K562 treated with DMSO at 1 percent for 12 hours (cell line): ENCODE results near the gene MYO15A. TPM values are rescaled to one million over a fixed set of nuclear protein-coding genes. Genes with fewer than 3 reads are reported as not detected.

Source experiments
- total RNA-seq: library from RNA; unstranded; fragments of 300-600 nt; gene quantifications from 2 replicates; pipeline ENCODE4 v1.2.3, GENCODE V29; 2022; ENCODE audit not compliant: insufficient read depth

MYO15A gene, protein sequence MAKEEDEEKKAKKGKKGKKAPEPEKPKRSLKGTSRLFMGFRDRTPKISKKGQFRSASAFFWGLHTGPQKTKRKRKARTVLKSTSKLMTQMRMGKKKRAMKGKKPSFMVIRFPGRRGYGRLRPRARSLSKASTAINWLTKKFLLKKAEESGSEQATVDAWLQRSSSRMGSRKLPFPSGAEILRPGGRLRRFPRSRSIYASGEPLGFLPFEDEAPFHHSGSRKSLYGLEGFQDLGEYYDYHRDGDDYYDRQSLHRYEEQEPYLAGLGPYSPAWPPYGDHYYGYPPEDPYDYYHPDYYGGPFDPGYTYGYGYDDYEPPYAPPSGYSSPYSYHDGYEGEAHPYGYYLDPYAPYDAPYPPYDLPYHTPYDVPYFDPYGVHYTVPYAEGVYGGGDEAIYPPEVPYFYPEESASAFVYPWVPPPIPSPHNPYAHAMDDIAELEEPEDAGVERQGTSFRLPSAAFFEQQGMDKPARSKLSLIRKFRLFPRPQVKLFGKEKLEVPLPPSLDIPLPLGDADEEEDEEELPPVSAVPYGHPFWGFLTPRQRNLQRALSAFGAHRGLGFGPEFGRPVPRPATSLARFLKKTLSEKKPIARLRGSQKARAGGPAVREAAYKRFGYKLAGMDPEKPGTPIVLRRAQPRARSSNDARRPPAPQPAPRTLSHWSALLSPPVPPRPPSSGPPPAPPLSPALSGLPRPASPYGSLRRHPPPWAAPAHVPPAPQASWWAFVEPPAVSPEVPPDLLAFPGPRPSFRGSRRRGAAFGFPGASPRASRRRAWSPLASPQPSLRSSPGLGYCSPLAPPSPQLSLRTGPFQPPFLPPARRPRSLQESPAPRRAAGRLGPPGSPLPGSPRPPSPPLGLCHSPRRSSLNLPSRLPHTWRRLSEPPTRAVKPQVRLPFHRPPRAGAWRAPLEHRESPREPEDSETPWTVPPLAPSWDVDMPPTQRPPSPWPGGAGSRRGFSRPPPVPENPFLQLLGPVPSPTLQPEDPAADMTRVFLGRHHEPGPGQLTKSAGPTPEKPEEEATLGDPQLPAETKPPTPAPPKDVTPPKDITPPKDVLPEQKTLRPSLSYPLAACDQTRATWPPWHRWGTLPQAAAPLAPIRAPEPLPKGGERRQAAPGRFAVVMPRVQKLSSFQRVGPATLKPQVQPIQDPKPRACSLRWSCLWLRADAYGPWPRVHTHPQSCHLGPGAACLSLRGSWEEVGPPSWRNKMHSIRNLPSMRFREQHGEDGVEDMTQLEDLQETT (N-terminal part only)
- not detected in 2 replicates for total RNA-seq

DNA sequence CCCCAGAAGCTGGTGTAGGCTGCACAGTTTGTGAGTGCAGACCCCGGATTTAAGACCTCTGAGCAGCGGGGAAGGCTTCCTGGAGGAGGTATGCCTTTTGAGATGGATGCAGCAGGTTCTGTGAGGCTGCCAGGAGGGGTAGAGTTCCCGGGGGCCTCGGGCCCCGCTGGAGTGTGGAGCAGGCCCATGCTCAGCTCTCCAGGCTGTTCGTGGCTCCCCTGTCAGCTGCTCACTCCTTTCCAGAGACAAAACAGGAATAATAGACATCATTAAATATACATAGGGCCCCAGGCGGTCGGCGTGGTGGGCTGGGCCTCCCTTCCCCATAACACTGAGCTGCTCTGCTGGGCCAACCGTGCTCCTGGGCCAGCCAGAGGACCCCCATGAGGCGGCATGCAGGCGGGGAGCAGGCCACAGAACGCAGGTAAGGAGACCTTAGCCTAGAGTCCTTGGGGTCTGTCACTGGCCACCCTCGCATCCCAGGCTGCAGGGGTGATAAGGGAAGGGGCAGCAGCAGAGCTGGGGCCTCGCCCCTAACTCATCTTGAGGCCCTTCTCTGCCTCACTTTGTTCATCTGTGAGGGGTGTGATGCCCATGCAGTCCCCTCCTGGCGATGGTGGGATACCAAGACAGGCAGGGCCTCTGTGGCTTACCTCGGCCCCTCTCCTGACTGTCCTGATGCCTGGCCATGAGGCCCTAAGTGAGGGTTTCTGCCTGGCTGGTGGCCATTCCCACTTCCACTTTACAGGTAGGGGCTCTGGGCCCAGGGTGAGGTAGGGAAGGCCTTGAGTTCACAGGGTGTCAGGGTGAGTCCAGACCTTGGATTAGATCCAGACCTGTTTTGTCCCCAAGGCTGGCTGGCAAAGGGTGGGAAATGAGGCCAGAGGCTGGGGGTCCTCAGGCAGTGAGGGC lies at the start of gene MYO15A:
TSS of gene MYO15A (plus strand) at position 356 of the 912 bp plus-strand sequence. CDS start 10,045 bp downstream, outside the sequence.

DNA sequence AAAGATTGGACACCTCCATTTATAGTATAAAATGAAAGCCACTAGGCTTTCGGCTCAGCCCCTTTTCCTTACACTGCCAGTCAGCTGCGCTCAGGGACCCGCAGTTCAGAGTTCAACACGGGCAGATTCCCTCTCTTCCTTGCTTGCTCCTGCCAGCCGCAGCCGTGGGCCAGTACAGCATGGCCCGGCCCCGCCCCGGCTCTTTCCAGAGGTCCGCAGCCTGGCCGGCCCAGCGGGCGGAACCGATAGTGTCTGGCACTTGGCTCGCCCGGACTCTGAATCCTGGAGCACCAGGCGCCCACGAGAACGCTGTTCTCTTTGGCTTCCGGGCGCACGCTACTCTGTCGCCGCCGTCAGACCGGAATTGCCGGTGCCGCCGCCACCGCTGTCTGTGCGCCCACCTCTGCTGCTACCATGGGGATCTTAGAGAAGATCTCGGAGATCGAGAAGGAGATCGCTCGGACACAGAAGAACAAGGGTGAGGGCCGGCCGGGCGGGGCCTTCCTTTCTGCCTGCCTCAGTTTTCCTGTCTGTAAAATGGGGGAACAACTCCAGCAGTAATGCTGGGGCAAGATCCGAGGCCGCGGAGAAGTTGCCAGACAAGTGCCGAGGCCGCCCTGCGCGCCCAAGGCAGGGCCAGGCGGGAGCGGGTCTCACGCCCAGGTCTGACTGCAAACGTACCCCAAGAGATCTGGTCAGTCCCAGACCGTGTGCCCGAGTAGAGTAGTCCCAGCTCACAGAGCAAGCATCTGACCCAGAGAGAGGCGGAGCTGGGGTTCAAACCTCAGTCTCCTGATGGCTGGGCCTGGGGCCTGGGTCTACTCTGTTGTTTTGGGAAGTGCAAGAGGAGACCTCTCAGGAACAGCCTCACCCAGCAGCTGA lies 20.7 kb upstream of the MYO15A start, which contains the start of gene DRG2:
TSS of gene DRG2 (plus strand) at position 339 of the 882 bp plus-strand sequence. CDS start at position 415, 76 bp downstream.

DNA sequence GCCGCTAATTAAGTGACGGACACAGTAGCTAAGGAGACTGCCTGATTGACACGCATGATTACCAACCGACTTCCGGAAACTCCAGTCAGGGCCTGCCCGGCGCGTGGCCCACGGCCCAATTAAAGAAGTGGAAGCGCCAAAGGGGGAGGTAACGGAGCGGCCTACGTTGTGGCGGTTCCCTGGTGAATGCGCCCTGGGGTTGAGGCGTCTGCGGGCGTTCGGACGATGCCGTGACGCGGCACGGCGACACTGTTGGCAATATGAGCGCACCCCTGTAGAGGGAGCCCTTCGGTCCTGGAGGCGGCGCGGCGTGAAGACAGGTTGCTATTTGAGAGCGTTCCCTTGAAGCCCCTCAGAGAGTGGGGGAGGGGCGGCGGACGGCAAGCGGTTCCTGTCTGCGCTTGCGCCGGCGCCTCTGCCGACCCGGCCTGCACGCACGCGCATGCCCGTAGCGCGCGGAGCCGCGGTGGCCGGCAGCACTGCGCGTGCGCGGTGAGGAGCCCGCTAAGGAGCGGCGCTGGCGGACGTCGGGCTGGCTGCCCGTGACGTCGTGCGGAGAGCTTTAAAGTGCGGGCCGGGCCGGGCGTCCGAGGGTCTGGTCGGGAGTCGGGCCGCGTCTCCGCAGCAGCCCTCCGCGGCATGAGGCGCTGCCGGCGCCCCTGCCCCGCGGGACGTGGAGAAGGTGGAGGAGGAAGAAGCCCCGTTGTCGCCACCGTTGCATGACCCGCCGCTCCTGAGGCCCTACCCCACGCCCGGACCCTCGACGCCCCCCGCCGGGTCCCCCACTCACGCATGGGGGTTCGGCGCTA lies 75.0 kb downstream of the MYO15A start, which contains the start of gene ALKBH5:
TSS of gene ALKBH5 (plus strand) at position 495 of the 809 bp plus-strand sequence. CDS start 416 bp downstream, outside the sequence.

DNA sequence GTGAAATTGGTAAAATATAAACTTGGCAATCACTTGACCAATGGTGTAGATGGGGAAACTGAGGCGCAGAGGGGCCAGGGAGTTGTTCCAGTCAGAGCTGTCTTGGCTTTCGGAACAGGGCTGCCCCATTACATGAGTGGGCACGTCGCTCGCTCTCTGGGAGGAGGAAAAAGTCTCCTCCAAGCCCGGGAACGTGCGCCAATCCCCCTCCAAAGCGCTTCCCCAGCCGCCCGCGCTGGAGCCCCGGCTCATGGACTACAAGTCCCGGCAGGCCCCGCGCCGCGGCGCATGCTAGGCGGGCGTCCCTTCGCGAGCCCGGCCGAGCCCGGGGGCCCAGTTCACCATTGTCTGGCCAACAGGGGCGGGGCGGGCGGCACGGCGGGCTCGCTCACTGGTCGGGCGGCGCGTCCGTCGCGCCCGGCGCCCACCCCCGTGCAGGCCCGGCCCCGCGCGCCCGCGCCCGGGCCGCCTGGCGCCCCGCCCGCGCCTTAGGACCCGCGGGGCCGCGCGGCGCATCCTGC lies 116.6 kb downstream of the MYO15A start, which contains the start of gene LLGL1:
TSS of gene LLGL1 (plus strand) at position 515 of the 521 bp plus-strand sequence. CDS start 48 bp downstream, outside the sequence.

Other genes with a start within 250 kb of the MYO15A start
- 5.3 and 14.8 TPM in 2 replicates for gene TOM1L2, start 136.4 kb upstream of the MYO15A start, total RNA-seq
- gene DRC3, start 135.9 kb upstream of the MYO15A start, total RNA-seq = 0.45 and 0.74 TPM in 2 replicates
- 20.3 and 21.3 TPM in 2 replicates for gene ATPAF2, start 69.6 kb upstream of the MYO15A start, total RNA-seq
- gene GID4, start 69.3 kb upstream of the MYO15A start, total RNA-seq = 3.9 and 6.4 TPM in 2 replicates
- gene DRG2, start 20.8 kb upstream of the MYO15A start, total RNA-seq = 23.6 and 28.6 TPM in 2 replicates
- gene ALKBH5, start 75.1 kb downstream of the MYO15A start, total RNA-seq = 34.7 and 60.3 TPM in 2 replicates
- 13.5 and 22.7 TPM in 2 replicates for gene LLGL1, start 116.9 kb downstream of the MYO15A start, total RNA-seq
- 117 and 120 TPM in 2 replicates for gene FLII, start 150.0 kb downstream of the MYO15A start, total RNA-seq
- gene MIEF2, start 151.9 kb downstream of the MYO15A start, total RNA-seq = 9.7 and 10.3 TPM in 2 replicates
- gene TOP3A, start 206.2 kb downstream of the MYO15A start, total RNA-seq = 11.3 and 40.6 TPM in 2 replicates
- 3.0 and 14.5 TPM in 2 replicates for gene SMCR8, start 206.5 kb downstream of the MYO15A start, total RNA-seq